ENCODE data around the gene GPBAR1.

The GPBAR1 gene

GRCh38 chr2:218244204-218244603 is 16.6 kb upstream of the GPBAR1 start:
- no peak for DNase-seq

- DNase-seq = no peak
Observed at GRCh38 chr2:218244665-218245064, 16.1 kb upstream of the GPBAR1 start.

- DNase-seq = no peak
Observed at GRCh38 chr2:218245214-218245613, 15.6 kb upstream of the GPBAR1 start.

GRCh38 chr2:218249691-218250090 is 11.1 kb upstream of the GPBAR1 start:
- no peak for DNase-seq

GRCh38 chr2:218252509-218253231 is 8.1 kb upstream of the GPBAR1 start:
- peak in 4 of 58 donors; percentile 7 to 40 (median 26) for DNase-seq

GRCh38 chr2:218253232-218253625 is 7.6 kb upstream of the GPBAR1 start:
- no peak for DNase-seq

GRCh38 chr2:218255446-218255845 is 5.4 kb upstream of the GPBAR1 start:
- DNase-seq = no peak

- no peak for DNase-seq
Observed at GRCh38 chr2:218256612-218257350, 4.0 kb upstream of the GPBAR1 start.

GRCh38 chr2:218257390-218257981 is 3.3 kb upstream of the GPBAR1 start:
- peak in 7 of 58 donors; percentile 11 to 29 (median 14) for DNase-seq

GRCh38 chr2:218259099-218259961 is 1.5 kb upstream of the GPBAR1 start:
- peak in 13 of 58 donors; percentile 7 to 69 (median 23) for DNase-seq

GRCh38 chr2:218260166-218260565 is 649 bp upstream of the GPBAR1 start:
- no peak for DNase-seq

- no peak for DNase-seq
Observed at GRCh38 chr2:218261423-218262236, 815 bp downstream of the GPBAR1 start.

GRCh38 chr2:218262237-218262600 is 1.4 kb downstream of the GPBAR1 start:
- no peak for DNase-seq

GRCh38 chr2:218262631-218263586 is 2.1 kb downstream of the GPBAR1 start:
- no peak for DNase-seq

GRCh38 chr2:218263817-218264641 is 3.2 kb downstream of the GPBAR1 start:
- DNase-seq = no peak

GRCh38 chr2:218264773-218265561 is 4.2 kb downstream of the GPBAR1 start:
- DNase-seq = no peak

GRCh38 chr2:218265626-218266025 is 4.8 kb downstream of the GPBAR1 start:
- no peak for DNase-seq

Measured in anterior cingulate cortex (tissue), 58 donors.